ENCODE data around the gene HS1BP3. TPM values are rescaled to one million over a fixed set of nuclear protein-coding genes. Genes with fewer than 3 reads are reported as not detected.

The HS1BP3 gene
- total and polyA plus RNA-seq, 2 of the 13 experiments (the other 11 are each of a cell fraction or from before 2014, with no cell fraction given), result 15.2 to 22.0 TPM

- TF ChIP-seq ZNF784 (CRISPR knock-in tag; IDR thresholded peaks at IDR 0.05; ENCODE audit: borderline replicate concordance) (peak; percentile 29; the same call in 1 of the 2 replicates), ZNF547 (CRISPR knock-in tag; IDR thresholded peaks at IDR 0.05) (peak; percentile 79; the same call in 1 of the 2 replicates), SNAPC2 (CRISPR knock-in tag; IDR thresholded peaks at IDR 0.05) (no peak), ZHX2 (IDR thresholded peaks at IDR 0.05; ENCODE audit: low read depth) (no peak), ZHX2 (CRISPR knock-in tag; IDR thresholded peaks at IDR 0.05; ENCODE audit: borderline replicate concordance) (no peak), PLSCR1 (CRISPR knock-in tag; IDR thresholded peaks at IDR 0.05; ENCODE audit: borderline replicate concordance) (no peak), ATF3 (CRISPR knock-in tag; IDR thresholded peaks at IDR 0.05) (peak; percentile 51; the same call in 1 of the 2 replicates), MAFG (CRISPR knock-in tag; IDR thresholded peaks at IDR 0.05) (no peak), ZFYVE20 (CRISPR knock-in tag; IDR thresholded peaks at IDR 0.05; ENCODE audit: borderline replicate concordance, low read depth) (no peak), ATF7 (IDR thresholded peaks at IDR 0.05) (no peak), ATF7 (CRISPR knock-in tag; IDR thresholded peaks at IDR 0.05) (0 out of 2 replicates have a peak, but pooled peaks have one; percentile 46), ZBTB4 (CRISPR knock-in tag; IDR thresholded peaks at IDR 0.05; ENCODE audit: borderline replicate concordance) (peak; percentile 87), ZNF879 (CRISPR knock-in tag; IDR thresholded peaks at IDR 0.05) (no peak), TGIF2 (CRISPR knock-in tag; IDR thresholded peaks at IDR 0.05) (peak; percentile 45; the same call in 1 of the 2 replicates), JDP2 (CRISPR knock-in tag; IDR thresholded peaks at IDR 0.05; ENCODE audit: borderline replicate concordance) (no peak), MAZ (IDR thresholded peaks at IDR 0.05; ENCODE audit: borderline replicate concordance, low read depth, low read length) (peak; percentile 94), MAZ (CRISPR knock-in tag; IDR thresholded peaks at IDR 0.05; ENCODE audit: low read depth) (peak; percentile 88)
Measured at GRCh38 chr2:20635675-20636584, 15.0 kb downstream of the HS1BP3 start (continued).

Data from HepG2 (cell line).